ENCODE measurements around the gene ZNF487. TPM values are rescaled to one million over a fixed set of nuclear protein-coding genes. Genes with fewer than 3 reads are reported as not detected.

Gene ZNF487
- total and polyA plus RNA-seq, 2 of the 13 experiments (the other 11 are each of a cell fraction or from before 2014, with no cell fraction given): 7.4 to 8.8 TPM

DNA sequence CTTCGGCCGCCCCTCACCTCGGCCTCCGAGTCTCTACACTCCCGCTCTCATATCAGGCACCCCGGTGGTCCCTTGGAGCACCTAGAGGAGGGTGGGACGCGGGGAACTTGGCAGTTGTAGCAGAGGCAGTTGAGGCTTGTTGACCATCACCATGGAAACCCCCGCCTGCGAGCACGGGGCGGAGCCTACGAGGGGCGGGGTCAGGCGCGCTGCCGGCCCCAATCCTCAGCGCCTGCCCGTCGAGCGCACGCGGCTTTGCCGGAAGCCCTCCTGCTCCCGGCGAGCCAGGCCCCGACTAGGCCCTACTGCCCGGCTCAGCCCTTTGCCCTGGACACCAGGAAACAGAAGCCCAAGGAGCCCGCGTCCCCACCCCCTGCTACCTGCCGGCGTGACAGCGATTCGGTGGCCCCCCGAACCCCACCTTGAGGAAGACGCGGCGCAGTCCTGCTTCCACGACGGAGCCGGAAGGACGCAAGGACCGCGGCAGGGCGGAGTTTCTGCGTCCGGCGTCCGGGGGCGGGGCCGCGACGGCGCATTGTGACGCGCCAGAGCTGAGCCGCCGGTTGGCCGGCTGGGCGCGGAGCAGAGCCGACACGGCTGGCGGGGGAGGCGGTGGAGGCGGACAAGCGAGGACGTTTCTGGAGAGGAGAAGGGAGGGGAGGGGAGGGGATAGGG is 28.1 kb upstream of the ZNF487 start, which contains the start of gene HNRNPF (continued):
- TF ChIP-seq, protein P1, sequence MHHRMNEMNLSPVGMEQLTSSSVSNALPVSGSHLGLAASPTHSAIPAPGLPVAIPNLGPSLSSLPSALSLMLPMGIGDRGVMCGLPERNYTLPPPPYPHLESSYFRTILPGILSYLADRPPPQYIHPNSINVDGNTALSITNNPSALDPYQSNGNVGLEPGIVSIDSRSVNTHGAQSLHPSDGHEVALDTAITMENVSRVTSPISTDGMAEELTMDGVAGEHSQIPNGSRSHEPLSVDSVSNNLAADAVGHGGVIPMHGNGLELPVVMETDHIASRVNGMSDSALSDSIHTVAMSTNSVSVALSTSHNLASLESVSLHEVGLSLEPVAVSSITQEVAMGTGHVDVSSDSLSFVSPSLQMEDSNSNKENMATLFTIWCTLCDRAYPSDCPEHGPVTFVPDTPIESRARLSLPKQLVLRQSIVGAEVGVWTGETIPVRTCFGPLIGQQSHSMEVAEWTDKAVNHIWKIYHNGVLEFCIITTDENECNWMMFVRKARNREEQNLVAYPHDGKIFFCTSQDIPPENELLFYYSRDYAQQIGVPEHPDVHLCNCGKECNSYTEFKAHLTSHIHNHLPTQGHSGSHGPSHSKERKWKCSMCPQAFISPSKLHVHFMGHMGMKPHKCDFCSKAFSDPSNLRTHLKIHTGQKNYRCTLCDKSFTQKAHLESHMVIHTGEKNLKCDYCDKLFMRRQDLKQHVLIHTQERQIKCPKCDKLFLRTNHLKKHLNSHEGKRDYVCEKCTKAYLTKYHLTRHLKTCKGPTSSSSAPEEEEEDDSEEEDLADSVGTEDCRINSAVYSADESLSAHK (CRISPR knock-in tag; IDR thresholded peaks at IDR 0.05; ENCODE audit: borderline replicate concordance): no peak
- TF ChIP-seq RBFOX2 (IDR thresholded peaks at IDR 0.05; ENCODE audit: low read depth, low read length) (peak; percentile 98), ZNF724P (CRISPR knock-in tag; IDR thresholded peaks at IDR 0.05; ENCODE audit: borderline replicate concordance) (peak; percentile 94), YEATS4 (CRISPR knock-in tag; IDR thresholded peaks at IDR 0.05; ENCODE audit: borderline replicate concordance) (peak; percentile 97), MBNL3 (CRISPR knock-in tag; conservative IDR thresholded peaks at IDR 0.05) (no peak), ZNF224 (CRISPR knock-in tag; IDR thresholded peaks at IDR 0.05) (peak; percentile 89), ATM (IDR thresholded peaks at IDR 0.05; ENCODE audit: borderline replicate concordance) (no peak), MED13 (CRISPR knock-in tag; IDR thresholded peaks at IDR 0.05) (peak; percentile 69; the same call in 1 of the 2 replicates), SAFB2 (CRISPR knock-in tag; IDR thresholded peaks at IDR 0.05; ENCODE audit: borderline replicate concordance, low read depth) (no peak), GTF2F1 (IDR thresholded peaks at IDR 0.05; ENCODE audit: low read length) (peak; percentile 47; the same call in 1 of the 2 replicates), FOXM1 (CRISPR knock-in tag; IDR thresholded peaks at IDR 0.05) (0 out of 2 replicates have a peak, but pooled peaks have one; percentile 63)
- TF ChIP-seq, protein P2, sequence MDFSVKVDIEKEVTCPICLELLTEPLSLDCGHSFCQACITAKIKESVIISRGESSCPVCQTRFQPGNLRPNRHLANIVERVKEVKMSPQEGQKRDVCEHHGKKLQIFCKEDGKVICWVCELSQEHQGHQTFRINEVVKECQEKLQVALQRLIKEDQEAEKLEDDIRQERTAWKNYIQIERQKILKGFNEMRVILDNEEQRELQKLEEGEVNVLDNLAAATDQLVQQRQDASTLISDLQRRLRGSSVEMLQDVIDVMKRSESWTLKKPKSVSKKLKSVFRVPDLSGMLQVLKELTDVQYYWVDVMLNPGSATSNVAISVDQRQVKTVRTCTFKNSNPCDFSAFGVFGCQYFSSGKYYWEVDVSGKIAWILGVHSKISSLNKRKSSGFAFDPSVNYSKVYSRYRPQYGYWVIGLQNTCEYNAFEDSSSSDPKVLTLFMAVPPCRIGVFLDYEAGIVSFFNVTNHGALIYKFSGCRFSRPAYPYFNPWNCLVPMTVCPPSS (IDR thresholded peaks at IDR 0.05): no peak
- TF ChIP-seq, protein P3, sequence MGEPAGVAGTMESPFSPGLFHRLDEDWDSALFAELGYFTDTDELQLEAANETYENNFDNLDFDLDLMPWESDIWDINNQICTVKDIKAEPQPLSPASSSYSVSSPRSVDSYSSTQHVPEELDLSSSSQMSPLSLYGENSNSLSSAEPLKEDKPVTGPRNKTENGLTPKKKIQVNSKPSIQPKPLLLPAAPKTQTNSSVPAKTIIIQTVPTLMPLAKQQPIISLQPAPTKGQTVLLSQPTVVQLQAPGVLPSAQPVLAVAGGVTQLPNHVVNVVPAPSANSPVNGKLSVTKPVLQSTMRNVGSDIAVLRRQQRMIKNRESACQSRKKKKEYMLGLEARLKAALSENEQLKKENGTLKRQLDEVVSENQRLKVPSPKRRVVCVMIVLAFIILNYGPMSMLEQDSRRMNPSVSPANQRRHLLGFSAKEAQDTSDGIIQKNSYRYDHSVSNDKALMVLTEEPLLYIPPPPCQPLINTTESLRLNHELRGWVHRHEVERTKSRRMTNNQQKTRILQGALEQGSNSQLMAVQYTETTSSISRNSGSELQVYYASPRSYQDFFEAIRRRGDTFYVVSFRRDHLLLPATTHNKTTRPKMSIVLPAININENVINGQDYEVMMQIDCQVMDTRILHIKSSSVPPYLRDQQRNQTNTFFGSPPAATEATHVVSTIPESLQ (CRISPR knock-in tag; conservative IDR thresholded peaks at IDR 0.05): no peak
- TF ChIP-seq, protein P4, sequence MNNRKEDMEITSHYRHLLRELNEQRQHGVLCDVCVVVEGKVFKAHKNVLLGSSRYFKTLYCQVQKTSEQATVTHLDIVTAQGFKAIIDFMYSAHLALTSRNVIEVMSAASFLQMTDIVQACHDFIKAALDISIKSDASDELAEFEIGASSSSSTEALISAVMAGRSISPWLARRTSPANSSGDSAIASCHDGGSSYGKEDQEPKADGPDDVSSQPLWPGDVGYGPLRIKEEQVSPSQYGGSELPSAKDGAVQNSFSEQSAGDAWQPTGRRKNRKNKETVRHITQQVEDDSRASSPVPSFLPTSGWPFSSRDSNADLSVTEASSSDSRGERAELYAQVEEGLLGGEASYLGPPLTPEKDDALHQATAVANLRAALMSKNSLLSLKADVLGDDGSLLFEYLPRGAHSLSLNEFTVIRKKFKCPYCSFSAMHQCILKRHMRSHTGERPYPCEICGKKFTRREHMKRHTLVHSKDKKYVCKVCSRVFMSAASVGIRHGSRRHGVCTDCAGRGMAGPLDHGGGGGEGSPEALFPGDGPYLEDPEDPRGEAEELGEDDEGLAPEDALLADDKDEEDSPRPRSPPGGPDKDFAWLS (CRISPR knock-in tag; IDR thresholded peaks at IDR 0.05; ENCODE audit: borderline replicate concordance): no peak
- TF ChIP-seq, protein P5, sequence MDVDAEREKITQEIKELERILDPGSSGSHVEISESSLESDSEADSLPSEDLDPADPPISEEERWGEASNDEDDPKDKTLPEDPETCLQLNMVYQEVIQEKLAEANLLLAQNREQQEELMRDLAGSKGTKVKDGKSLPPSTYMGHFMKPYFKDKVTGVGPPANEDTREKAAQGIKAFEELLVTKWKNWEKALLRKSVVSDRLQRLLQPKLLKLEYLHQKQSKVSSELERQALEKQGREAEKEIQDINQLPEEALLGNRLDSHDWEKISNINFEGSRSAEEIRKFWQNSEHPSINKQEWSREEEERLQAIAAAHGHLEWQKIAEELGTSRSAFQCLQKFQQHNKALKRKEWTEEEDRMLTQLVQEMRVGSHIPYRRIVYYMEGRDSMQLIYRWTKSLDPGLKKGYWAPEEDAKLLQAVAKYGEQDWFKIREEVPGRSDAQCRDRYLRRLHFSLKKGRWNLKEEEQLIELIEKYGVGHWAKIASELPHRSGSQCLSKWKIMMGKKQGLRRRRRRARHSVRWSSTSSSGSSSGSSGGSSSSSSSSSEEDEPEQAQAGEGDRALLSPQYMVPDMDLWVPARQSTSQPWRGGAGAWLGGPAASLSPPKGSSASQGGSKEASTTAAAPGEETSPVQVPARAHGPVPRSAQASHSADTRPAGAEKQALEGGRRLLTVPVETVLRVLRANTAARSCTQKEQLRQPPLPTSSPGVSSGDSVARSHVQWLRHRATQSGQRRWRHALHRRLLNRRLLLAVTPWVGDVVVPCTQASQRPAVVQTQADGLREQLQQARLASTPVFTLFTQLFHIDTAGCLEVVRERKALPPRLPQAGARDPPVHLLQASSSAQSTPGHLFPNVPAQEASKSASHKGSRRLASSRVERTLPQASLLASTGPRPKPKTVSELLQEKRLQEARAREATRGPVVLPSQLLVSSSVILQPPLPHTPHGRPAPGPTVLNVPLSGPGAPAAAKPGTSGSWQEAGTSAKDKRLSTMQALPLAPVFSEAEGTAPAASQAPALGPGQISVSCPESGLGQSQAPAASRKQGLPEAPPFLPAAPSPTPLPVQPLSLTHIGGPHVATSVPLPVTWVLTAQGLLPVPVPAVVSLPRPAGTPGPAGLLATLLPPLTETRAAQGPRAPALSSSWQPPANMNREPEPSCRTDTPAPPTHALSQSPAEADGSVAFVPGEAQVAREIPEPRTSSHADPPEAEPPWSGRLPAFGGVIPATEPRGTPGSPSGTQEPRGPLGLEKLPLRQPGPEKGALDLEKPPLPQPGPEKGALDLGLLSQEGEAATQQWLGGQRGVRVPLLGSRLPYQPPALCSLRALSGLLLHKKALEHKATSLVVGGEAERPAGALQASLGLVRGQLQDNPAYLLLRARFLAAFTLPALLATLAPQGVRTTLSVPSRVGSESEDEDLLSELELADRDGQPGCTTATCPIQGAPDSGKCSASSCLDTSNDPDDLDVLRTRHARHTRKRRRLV (CRISPR knock-in tag; IDR thresholded peaks at IDR 0.05): no peak

Data from HepG2 (cell line).